Mammary epithelial cell (primary cell): ENCODE results near the gene DRICH1.
"Not testable (repeated sequence)": the region's sequence is repeated elsewhere in the genome, so short reads cannot be mapped to it uniquely, and the experiment has no call there.

Experiments used
- CTCF ChIP-seq, 2 donors: IDR thresholded peaks in 1 of 2; conservative IDR thresholded peaks in 1 of 2; 2 replicates each; pipeline ENCODE4 v1.5.1; 2011 to 2012; ENCODE audit warnings: inconsistent platforms in 2 of 2, low read length in 2 of 2, mild to moderate bottlenecking in 2 of 2, control low read depth in 1 of 2, low read depth in 1 of 2; ENCODE audit not compliant: insufficient read depth in 1 of 2; ENCODE audit errors: extremely low read depth in 1 of 2
- EZH2 ChIP-seq: IDR thresholded peaks from 2 replicates; pipeline ENCODE4 v1.6.1; 2012; ENCODE audit warnings: low read length, inconsistent platforms, borderline replicate concordance

GRCh38 chr22:23672307-23673049 is 40.4 kb upstream of the DRICH1 start:
- not testable (repeated sequence) for TF ChIP-seq CTCF (conservative IDR thresholded peaks at IDR 0.05 in 1 of 2, IDR thresholded peaks at IDR 0.05 in 1 of 2; ENCODE audit: extremely low read depth in 1 of 2, insufficient read depth in 1 of 2, low read depth in 1 of 2, low read length in 2 of 2); EZH2
